CD4-positive, alpha-beta T cell treated with Interleukin-15 for 4 hours (primary cell): ENCODE results near the gene HID1.

Source experiments
- DNase-seq: peaks from one replicate; pipeline ENCODE4 v3.0.0-alpha.2; 2020; ENCODE audit warnings: low spot score

HID1 gene

GRCh38 chr17:74964988-74965622 is 7.5 kb downstream of the HID1 start:
- no peak for DNase-seq

GRCh38 chr17:74964246-74964761 is 8.3 kb downstream of the HID1 start:
- no peak for DNase-seq

- DNase-seq: no peak
Observed at GRCh38 chr17:74963656-74964055, 8.9 kb downstream of the HID1 start.

- DNase-seq: no peak
Observed at GRCh38 chr17:74962622-74963394, 9.8 kb downstream of the HID1 start.

- peak; percentile 83 for DNase-seq
Observed at GRCh38 chr17:74961657-74962350, 10.8 kb downstream of the HID1 start.

- peak; percentile 49 for DNase-seq
Observed at GRCh38 chr17:74960570-74961342, 11.8 kb downstream of the HID1 start.

GRCh38 chr17:74959826-74960515 is 12.6 kb downstream of the HID1 start:
- no peak for DNase-seq

- peak; percentile 75 for DNase-seq
Observed at GRCh38 chr17:74957935-74958740, 14.4 kb downstream of the HID1 start.

- DNase-seq: no peak
Observed at GRCh38 chr17:74956093-74956492, 16.5 kb downstream of the HID1 start.

- no peak for DNase-seq
Observed at GRCh38 chr17:74954665-74955421, 17.7 kb downstream of the HID1 start.

GRCh38 chr17:74954115-74954514 is 18.4 kb downstream of the HID1 start:
- DNase-seq: no peak

- no peak for DNase-seq
Observed at GRCh38 chr17:74953134-74953687, 19.3 kb downstream of the HID1 start.

- DNase-seq: no peak
Observed at GRCh38 chr17:74952431-74953133, 20.0 kb downstream of the HID1 start.

- no peak for DNase-seq
Observed at GRCh38 chr17:74951680-74952421, 20.7 kb downstream of the HID1 start.

GRCh38 chr17:74951065-74951464 is 21.5 kb downstream of the HID1 start:
- DNase-seq: no peak

- no peak for DNase-seq
Observed at GRCh38 chr17:74950207-74950606, 22.4 kb downstream of the HID1 start.

- DNase-seq: no peak
Observed at GRCh38 chr17:74949455-74950115, 23.0 kb downstream of the HID1 start.
